SJCRH30 (cell line): Measurements from ENCODE around the gene RGL1. TPM values are rescaled to one million over a fixed set of nuclear protein-coding genes. Genes with fewer than 3 reads are reported as not detected.

Experiments used
- DNase-seq, 2 experiments: peaks; one replicate each; pipeline ENCODE4 v3.0.0-alpha.2; 2015 to 2020
- H3K27ac ChIP-seq: fragments of 250-450 bp; sonication (Bioruptor Pico); 2 replicates; pipeline ENCODE4 v1.5.1; 2020; ENCODE audit warnings: mild to moderate bottlenecking, moderate library complexity
- H3K27me3 ChIP-seq: fragments of 250-450 bp; sonication (Bioruptor Pico); 2 replicates; pipeline ENCODE4 v1.5.1; 2020; ENCODE audit warnings: mild to moderate bottlenecking, moderate library complexity
- H3K36me3 ChIP-seq: fragments of 250-450 bp; sonication (Bioruptor Pico); 2 replicates; pipeline ENCODE4 v1.5.1; 2020; ENCODE audit warnings: mild to moderate bottlenecking, moderate library complexity
- H3K4me1 ChIP-seq: fragments of 250-450 bp; sonication (Bioruptor Pico); 2 replicates; pipeline ENCODE4 v1.5.1; 2020; ENCODE audit warnings: mild to moderate bottlenecking, moderate library complexity
- H3K4me3 ChIP-seq: fragments of 250-450 bp; sonication (Bioruptor Pico); 2 replicates; pipeline ENCODE4 v1.5.1; 2020; ENCODE audit warnings: mild to moderate bottlenecking, moderate library complexity
- H3K9me3 ChIP-seq: fragments of 250-450 bp; sonication (Bioruptor Pico); replicated peaks from 2 replicates; pipeline ENCODE4 v1.5.1; 2020; ENCODE audit warnings: mild to moderate bottlenecking, moderate library complexity
- total RNA-seq: library from RNA; depleted of rRNA; stranded (reverse); fragments of >200 nt; shearing (Covaris generic); gene quantifications from 2 replicates; pipeline ENCODE4 v1.2.3, GENCODE V29; 2014

RGL1 gene
- total RNA-seq, 1 experiment from 2014 or later: 0.32 TPM

DNA sequence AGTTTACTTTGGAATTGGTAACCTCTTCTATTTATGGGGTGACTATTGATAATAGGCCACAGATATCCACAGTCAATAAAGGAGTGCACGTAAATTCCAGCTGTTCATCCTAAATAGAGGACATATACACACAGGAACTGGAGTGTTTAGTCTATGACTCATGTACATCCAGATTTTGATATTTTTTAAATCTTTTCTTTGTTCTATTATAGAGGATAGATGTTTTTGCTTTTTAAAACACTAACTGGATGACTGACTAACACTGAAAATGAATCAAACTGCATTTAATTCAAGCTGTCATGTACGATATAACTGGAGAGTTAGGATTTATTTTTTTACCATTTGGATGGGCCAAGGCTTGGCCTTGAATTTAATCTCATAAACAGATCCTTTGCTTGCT, 45.9 kb downstream of the RGL1 start:
- Histone ChIP-seq H3K9me3 (no peaks in the 10 kb centered on the region), H3K4me1 (no peaks in the 10 kb centered on the region), H3K27ac (no peak overlapping the region), H3K27me3 (no peaks in the 10 kb centered on the region), H3K36me3 (no peaks in the 10 kb centered on the region), H3K4me3 (no peak overlapping the region)
- no peak for DNase-seq

DNA sequence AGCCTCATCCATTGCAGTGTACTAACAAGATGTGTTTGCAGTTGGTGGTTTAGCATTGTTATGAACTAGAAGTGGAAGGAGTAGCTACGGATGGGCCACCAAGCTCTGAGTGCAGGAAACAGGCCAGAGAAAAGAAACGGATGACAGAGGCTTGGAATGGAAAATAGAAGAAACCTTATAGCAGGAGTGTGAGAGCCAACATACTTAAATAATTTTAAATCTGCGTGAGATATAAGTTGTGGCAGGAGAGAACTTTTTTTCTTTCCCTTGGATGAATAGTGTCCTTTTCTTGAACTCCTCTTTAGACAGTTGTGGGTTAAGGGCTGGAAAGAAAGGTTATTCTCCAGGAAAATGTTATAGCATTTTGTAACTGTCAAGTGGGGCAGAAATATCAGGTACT, 54.2 kb downstream of the RGL1 start:
- Histone ChIP-seq H3K9me3 (no peaks in the 10 kb centered on the region), H3K36me3 (no peaks in the 10 kb centered on the region), H3K4me3 (no peak overlapping the region), H3K4me1 (no peaks in the 10 kb centered on the region), H3K27ac (no peak overlapping the region), H3K27me3 (no peaks in the 10 kb centered on the region; the same call in 1 of the 2 replicates)
- DNase-seq: no peak

DNA sequence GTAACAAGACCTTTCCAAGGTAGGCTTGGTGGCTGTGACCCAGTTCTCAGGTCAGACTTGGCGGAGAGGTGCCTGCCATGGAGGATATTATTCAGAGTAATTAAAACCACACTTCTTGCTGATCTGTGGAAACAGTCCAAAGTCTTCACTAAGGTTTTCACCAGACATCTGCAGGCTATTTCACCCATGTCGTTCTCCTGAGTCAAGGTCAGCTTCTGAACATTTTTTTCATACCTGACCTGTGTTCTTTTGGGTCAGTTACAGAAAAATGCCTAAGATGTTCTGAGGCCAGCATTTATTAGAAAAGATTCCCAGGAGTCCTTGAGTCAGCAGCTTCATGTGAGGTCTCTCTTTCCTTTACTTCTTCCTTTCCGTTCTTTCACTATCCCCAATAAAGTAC, 54.9 kb downstream of the RGL1 start:
- DNase-seq: no peak
- no peak overlapping the region for H3K27ac ChIP-seq

DNA sequence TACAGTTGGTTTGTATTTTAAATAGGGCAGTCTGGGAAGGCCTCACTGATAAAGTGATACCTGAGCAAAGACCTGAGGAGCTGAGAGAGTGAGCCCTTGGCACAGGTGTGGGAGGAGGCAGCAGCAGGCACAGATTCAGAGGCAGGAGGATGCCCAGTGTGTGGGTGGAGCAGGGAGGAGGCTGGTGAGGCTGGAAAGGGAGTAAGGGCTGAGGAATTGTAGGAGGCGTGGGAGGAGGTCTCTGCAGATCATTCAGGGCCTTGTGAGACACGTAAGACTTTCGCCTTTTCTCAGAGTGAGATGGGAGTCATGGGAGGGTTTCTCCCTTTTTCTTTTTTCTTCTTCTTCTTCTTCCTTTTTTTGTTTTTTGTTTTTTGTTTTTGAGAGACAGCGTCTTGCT, 58.0 kb downstream of the RGL1 start:
- DNase-seq: no peak
- H3K4me1 ChIP-seq: no peaks in the 10 kb centered on the region
- no peak overlapping the region for H3K27ac ChIP-seq
- H3K9me3 ChIP-seq: no peaks in the 10 kb centered on the region
- H3K4me3 ChIP-seq: no peak overlapping the region
- H3K27me3 ChIP-seq: no peaks in the 10 kb centered on the region; the same call in 1 of the 2 replicates
- H3K36me3 ChIP-seq: no peaks in the 10 kb centered on the region

More for the DNA sequence above, 54.9 kb downstream of the RGL1 start:
- no peaks in the 10 kb centered on the region for H3K36me3 ChIP-seq
- H3K4me1 ChIP-seq: no peaks in the 10 kb centered on the region
- no peaks in the 10 kb centered on the region for H3K9me3 ChIP-seq
- H3K27me3 ChIP-seq: no peaks in the 10 kb centered on the region; the same call in 1 of the 2 replicates
- no peak overlapping the region for H3K4me3 ChIP-seq

DNA sequence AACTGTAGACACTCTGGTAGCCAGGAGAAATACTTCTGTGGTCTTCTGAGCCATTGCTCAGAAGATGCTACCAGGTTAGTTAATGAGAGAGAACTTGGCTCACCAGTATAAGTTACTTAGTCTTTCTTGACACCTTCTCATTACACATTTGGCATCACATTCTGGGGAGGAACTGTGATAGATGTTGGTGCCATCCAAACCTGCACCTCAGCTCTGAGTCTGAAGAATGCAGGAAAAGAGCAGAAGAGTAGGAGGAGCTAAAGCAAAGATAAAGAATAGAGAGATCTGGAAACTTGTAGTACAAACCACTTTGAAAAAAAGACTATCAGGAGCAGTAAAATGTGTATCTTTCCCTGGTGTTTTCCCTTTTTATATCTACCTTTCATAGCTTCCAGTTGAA, 58.9 kb downstream of the RGL1 start:
- Histone ChIP-seq H3K9me3 (no peaks in the 10 kb centered on the region), H3K4me3 (no peak overlapping the region), H3K36me3 (no peaks in the 10 kb centered on the region), H3K27ac (no peak overlapping the region), H3K4me1 (no peaks in the 10 kb centered on the region), H3K27me3 (no peaks in the 10 kb centered on the region; the same call in 1 of the 2 replicates)
- no peak for DNase-seq

DNA sequence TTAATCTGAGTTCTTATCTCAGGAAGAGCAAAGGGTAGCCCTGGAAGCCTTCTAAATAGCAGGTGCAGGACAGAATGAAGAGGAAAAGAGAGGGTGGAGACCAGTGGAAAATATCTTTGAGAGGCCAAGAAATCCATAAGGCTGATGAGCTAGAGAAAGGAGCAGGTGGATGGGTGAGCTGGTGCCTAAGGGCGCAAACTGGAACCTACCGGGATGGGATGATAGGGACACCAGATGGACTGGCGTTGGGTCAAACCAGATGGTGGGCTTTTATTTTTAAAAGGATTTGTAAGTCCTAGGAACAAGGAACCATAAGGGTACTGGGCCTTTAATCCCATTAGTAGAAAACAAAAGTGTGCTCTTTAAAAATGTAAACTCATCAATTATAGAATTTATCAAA, 59.7 kb downstream of the RGL1 start:
- no peak overlapping the region for H3K27ac ChIP-seq
- H3K27me3 ChIP-seq: no peaks in the 10 kb centered on the region; the same call in 1 of the 2 replicates
- no peaks in the 10 kb centered on the region for H3K9me3 ChIP-seq
- no peak for DNase-seq
- H3K4me3 ChIP-seq: no peak overlapping the region
- no peaks in the 10 kb centered on the region for H3K4me1 ChIP-seq
- no peaks in the 10 kb centered on the region for H3K36me3 ChIP-seq

DNA sequence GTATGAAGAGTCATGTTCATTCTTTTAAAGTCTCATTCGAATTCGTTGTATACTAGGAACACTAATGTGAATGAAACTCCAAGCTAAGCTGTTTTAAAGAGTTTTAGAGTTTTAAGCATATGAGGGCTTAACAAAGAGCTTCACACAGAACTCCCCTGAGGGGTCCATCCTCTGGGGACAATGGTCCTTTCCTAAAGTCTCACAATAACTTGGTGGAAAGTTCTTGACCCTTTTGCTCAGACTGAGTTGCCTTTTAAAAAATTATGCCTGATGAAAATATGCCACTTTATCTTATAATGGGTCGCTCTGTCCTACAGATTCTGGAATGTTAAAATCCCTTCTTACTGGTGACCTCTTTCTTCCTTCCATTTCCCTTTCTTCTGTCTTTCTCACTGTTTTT, 64.3 kb downstream of the RGL1 start:
- DNase-seq: no peak
- Histone ChIP-seq H3K9me3 (no peaks in the 10 kb centered on the region), H3K4me1 (no peaks in the 10 kb centered on the region), H3K36me3 (no peaks in the 10 kb centered on the region), H3K27me3 (no peaks in the 10 kb centered on the region), H3K27ac (no peak overlapping the region), H3K4me3 (no peak overlapping the region)

DNA sequence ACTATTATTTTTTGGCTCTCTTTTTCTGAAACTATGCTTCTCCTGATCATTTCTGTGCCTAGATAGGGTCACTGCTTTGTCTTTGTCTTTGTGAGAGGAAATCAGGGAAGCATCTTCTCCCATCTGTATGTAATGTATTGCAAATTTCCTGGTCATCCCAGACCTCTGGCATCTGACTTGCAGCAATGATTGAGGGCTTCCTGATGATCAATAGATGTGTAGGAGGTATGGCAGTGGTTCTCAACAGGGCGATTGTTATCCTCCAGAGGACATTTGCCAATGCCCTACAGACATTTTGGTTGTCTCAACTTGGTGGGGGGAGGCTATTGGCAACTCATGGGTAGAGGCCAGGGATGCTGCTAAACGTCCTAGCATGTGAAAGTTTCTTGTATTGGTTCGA, 64.7 kb downstream of the RGL1 start:
- H3K36me3 ChIP-seq: no peaks in the 10 kb centered on the region
- no peak for DNase-seq
- no peaks in the 10 kb centered on the region for H3K9me3 ChIP-seq
- H3K4me3 ChIP-seq: no peak overlapping the region
- H3K27me3 ChIP-seq: no peaks in the 10 kb centered on the region
- H3K27ac ChIP-seq: no peak overlapping the region
- H3K4me1 ChIP-seq: no peaks in the 10 kb centered on the region

DNA sequence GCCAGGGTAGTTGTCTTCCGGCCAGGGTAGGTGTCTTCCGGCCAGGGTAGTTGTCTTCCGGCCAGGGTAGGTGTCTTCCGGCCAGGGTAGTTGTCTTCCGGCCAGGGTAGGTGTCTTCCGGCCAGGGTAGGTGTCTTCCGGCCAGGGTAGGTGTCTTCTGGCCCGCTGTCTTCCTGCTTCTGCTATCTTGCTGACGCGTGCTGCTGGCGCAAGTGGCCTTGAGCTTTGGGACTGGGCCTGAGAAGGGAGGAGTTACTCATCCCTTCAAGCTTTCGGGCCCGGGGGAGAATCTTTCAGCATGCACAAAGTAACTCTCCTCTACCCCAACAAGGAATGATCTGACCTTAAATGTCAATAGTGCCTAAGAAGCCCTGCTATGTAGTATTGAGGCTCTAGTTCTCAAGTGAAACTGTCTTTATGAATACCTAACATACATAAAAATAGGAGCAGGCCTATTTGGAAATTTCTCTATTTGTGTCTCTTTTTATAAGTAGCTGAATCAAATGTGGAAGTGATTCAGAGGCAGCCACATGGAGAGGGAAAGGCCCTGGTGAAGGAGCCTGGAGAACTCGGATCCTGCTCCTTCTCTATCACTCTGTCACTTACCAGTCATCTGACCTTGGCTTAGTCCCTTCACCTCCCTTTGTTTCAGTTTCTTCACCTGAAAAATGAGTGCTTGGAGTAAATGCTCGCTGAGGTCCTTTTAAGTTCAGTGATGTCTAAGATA, 65.6 kb downstream of the RGL1 start:
- H3K27me3 ChIP-seq: no peaks in the 10 kb centered on the region
- H3K4me3 ChIP-seq: no peak overlapping the region
- H3K27ac ChIP-seq: no peak overlapping the region
- no peaks in the 10 kb centered on the region for H3K9me3 ChIP-seq
- H3K36me3 ChIP-seq: no peaks in the 10 kb centered on the region
- DNase-seq: no peak
- no peaks in the 10 kb centered on the region for H3K4me1 ChIP-seq

DNA sequence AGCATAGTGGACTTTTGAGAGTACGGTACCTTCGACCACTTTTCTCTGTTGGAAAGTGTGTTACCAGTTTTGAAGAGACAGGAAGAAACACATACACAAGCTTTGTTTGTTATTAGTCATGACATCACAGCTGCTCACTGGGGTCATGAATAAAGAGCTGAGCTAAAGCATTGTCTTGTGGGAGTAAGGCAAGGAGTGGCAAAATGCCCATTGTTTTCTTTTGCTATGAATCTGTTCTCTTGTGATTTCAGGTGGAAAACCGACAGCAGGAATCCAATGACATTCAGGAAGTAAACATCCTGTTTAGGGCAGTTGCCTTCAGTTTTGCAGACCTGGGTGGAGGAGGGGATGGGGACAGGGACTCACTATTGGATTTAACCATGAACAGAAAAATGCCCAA, 66.2 kb downstream of the RGL1 start:
- no peak overlapping the region for H3K27ac ChIP-seq
- no peaks in the 10 kb centered on the region for H3K4me1 ChIP-seq
- no peak for DNase-seq

DNA sequence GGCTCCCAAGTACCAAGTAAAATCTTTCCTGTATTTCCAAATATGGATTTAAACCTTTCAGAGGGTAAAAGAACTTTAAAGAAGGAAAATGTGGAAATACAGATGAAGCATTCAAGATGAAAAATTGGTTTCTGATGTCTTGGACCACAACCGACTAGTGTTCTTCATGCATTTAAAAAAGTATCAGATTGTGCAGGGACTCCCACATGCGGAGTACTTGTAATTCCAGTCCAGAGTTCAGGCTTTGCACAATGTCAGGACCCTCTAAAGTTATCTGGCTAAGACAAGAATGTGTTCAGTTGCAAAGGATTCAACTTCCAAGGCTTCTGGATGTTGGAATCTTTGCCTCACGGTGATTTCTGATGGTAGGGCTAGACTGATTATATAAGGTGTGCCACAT, 66.7 kb downstream of the RGL1 start:
- no peak for DNase-seq
- H3K27ac ChIP-seq: no peak overlapping the region
- H3K9me3 ChIP-seq: no peaks in the 10 kb centered on the region
- no peaks in the 10 kb centered on the region for H3K27me3 ChIP-seq
- no peaks in the 10 kb centered on the region for H3K4me1 ChIP-seq
- H3K4me3 ChIP-seq: no peak overlapping the region
- no peaks in the 10 kb centered on the region for H3K36me3 ChIP-seq

More for the DNA sequence above, 66.2 kb downstream of the RGL1 start:
- Histone ChIP-seq H3K36me3 (no peaks in the 10 kb centered on the region), H3K27me3 (no peaks in the 10 kb centered on the region), H3K4me3 (no peak overlapping the region), H3K9me3 (no peaks in the 10 kb centered on the region)

DNA sequence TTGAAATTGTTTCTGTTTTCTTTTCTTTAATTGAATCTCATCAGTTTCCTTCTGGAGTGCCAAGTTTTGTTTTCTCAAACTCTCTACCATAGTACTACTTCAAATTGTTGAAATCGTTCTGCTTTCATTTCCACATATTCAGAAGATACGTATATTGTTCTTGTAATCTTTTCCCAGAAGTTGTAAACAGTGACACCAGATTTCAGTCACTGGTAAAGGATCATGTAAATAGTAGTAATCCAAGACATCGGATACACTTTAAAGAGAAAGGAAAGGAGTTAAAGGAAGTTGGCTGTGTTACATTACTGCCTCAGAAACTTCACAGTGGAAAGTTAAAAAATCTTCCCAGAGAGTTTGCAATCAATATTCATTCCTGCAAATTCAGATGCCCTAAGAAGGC, 67.5 kb downstream of the RGL1 start:
- no peaks in the 10 kb centered on the region for H3K9me3 ChIP-seq
- no peak overlapping the region for H3K27ac ChIP-seq
- no peaks in the 10 kb centered on the region for H3K36me3 ChIP-seq
- H3K4me3 ChIP-seq: no peak overlapping the region
- DNase-seq: no peak
- no peaks in the 10 kb centered on the region for H3K4me1 ChIP-seq
- no peaks in the 10 kb centered on the region for H3K27me3 ChIP-seq

DNA sequence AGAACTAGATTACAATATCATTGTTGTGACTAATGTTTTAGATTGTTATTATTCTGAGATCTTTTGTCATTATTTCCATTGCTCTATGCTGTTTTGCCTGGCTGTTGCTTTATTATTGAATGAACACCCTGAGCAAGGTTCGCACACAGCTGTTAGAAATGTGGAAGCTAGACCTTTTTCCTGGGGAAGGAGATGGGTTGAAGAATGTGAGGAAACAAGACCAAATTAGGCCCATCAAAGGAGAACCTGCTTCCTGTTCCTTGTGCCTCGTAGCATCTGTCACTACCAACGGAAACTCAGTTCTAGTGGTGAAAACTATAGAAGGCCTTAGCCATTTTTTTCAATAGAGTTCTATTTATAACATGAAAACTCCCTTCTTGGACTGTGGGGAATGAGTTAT, 68.7 kb downstream of the RGL1 start:
- H3K27ac ChIP-seq: no peak overlapping the region
- H3K4me1 ChIP-seq: no peaks in the 10 kb centered on the region
- no peak for DNase-seq
- H3K4me3 ChIP-seq: no peak overlapping the region
- H3K27me3 ChIP-seq: no peaks in the 10 kb centered on the region
- no peaks in the 10 kb centered on the region for H3K36me3 ChIP-seq
- no peaks in the 10 kb centered on the region for H3K9me3 ChIP-seq

DNA sequence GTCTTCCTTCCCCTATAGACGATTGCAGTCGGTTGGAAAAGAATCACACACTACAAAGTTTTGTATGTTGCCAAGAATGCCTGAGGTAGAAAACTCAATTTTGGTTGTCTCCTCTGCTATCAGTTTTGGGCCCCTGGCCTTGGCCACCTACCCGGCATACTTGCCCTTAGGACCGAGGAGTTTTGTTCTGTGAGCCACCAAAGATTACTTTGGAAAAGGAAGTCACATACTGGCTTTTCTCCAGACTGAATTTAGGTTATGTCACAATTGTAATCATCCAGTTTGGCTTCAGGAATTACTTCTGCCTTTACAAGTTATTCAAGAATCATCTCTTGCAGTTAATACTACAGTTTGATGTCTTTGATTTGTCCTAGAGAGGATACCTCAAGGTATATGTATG, 71.4 kb downstream of the RGL1 start:
- no peak overlapping the region for H3K27ac ChIP-seq
- no peak for DNase-seq
- no peak overlapping the region for H3K4me3 ChIP-seq
- H3K36me3 ChIP-seq: no peaks in the 10 kb centered on the region
- no peaks in the 10 kb centered on the region for H3K27me3 ChIP-seq
- H3K4me1 ChIP-seq: peaks cover 4% of the 10 kb centered on the region
- no peaks in the 10 kb centered on the region for H3K9me3 ChIP-seq

DNA sequence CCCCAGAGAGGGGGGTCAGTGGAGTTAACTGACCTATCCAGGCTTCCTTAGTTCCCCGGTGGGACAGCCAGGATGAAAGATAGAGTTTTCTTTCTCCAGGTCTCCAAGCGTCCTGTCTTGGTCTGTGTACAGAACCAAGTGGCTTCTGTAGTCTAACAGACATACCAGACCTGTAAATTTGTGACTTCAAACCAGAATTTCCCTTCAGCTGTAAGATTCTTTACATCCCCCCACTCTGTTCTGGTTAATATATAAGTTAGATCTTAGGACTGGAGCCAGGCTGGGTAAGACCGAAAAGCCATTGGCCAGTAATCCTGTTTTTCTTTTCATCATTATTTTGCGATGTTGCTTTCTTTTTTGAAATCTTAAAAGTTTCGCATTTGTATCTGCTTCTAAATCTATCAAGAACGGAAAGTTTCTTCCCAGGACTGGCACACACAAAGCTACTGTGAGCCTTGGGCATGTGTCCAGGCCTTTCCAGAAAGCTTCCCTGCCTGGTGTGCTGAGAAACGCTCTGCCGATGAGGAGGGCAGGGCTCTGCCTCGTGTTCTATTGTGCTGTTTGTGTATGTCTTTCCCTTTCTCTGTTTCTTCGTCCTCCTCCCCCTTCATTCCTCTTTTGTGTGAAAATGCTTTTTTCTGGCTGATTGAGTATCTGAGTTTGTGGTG, 72.3 kb downstream of the RGL1 start:
- DNase-seq: no peak
- Histone ChIP-seq H3K36me3 (no peaks in the 10 kb centered on the region), H3K4me3 (no peak overlapping the region), H3K9me3 (no peaks in the 10 kb centered on the region), H3K27ac (no peak overlapping the region), H3K4me1 (peaks cover 11% of the 10 kb centered on the region), H3K27me3 (no peaks in the 10 kb centered on the region)

DNA sequence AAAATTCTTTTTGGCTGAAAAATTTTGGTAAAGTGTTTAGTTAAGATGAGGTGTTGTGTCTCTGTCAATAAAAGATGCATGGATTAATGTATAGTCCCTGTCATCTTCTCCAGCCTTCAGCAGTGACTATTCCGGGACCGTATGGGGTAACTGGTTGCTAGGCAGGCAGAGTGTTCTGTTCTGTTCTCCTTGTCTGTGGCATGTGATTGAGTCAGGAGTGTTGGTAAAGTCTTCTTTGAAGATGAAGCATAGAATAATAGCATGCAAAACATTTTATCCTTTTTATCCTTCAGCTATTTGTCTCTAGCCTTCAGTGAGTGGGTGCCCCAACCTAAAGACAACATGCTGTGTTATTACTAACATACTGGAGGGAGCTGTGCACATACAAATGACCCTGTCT, 74.6 kb downstream of the RGL1 start:
- H3K4me3 ChIP-seq: no peak overlapping the region
- peaks cover 14% of the 10 kb centered on the region for H3K4me1 ChIP-seq
- no peaks in the 10 kb centered on the region for H3K27me3 ChIP-seq
- H3K36me3 ChIP-seq: no peaks in the 10 kb centered on the region
- DNase-seq: no peak
- no peak overlapping the region for H3K27ac ChIP-seq
- no peaks in the 10 kb centered on the region for H3K9me3 ChIP-seq
